ENCODE data around the gene CGB3.
A peak's percentile ranks its signal among the peaks of the same experiment; 100 is the strongest.

CGB3 gene

GRCh38 chr19:49056101-49056901 is 32.2 kb upstream of the CGB3 start:
- CTCF ChIA-PET, result interaction anchor here (0.6 to 2.2 kb wide), 9 partner anchors 13 to 210 kb away, joined by 3 to 17 read pairs (median 3); a partner anchor contains a TSS
- H3K27ac ChIP-seq (ENCODE audit: extremely low read depth, low read depth, low read length), result no peak overlapping the region; the same call in 1 of the 2 replicates
- TF ChIP-seq GFI1B (tag by site-specific recombination; IDR thresholded peaks at IDR 0.05) (no peak), ZNF184 (tag by site-specific recombination; IDR thresholded peaks at IDR 0.05) (no peak), ZNF169 (tag by site-specific recombination; IDR thresholded peaks at IDR 0.05) (no peak), KLF9 (tag by site-specific recombination; IDR thresholded peaks at IDR 0.05; ENCODE audit: low read depth) (peak; percentile 99), ZNF416 (tag by site-specific recombination; IDR thresholded peaks at IDR 0.05) (no peak), ZNF404 (tag by site-specific recombination; IDR thresholded peaks at IDR 0.05) (no peak), ZNF658 (tag by site-specific recombination; IDR thresholded peaks at IDR 0.05) (no peak), BCL11B (tag by site-specific recombination; IDR thresholded peaks at IDR 0.05; ENCODE audit: low read depth) (no peak), ZNF391 (tag by site-specific recombination; IDR thresholded peaks at IDR 0.05; ENCODE audit: borderline replicate concordance, low read depth) (no peak), ZBTB11 (tag by site-specific recombination; conservative IDR thresholded peaks at IDR 0.05; ENCODE audit: low read depth) (peak; percentile 32; the same call in 1 of the 2 replicates), ZXDB (tag by site-specific recombination; IDR thresholded peaks at IDR 0.05) (peak; percentile 40; the same call in 1 of the 2 replicates), ZNF473 (tag by site-specific recombination; IDR thresholded peaks at IDR 0.05) (no peak), ZBTB6 (tag by site-specific recombination; IDR thresholded peaks at IDR 0.05) (peak; percentile 73), ZNF654 (tag by site-specific recombination; IDR thresholded peaks at IDR 0.05; ENCODE audit: low read depth) (no peak), ZBTB20 (tag by site-specific recombination; IDR thresholded peaks at IDR 0.05) (0 out of 2 replicates have a peak, but pooled peaks have one; percentile 43), GLIS2 (tag by site-specific recombination; IDR thresholded peaks at IDR 0.05) (peak; percentile 96), ZNF214 (tag by site-specific recombination; IDR thresholded peaks at IDR 0.05; ENCODE audit: borderline replicate concordance) (no peak), ZNF843 (tag by site-specific recombination; IDR thresholded peaks at IDR 0.05) (no peak), KLF8 (tag by site-specific recombination; IDR thresholded peaks at IDR 0.05) (peak; percentile 84), SP2 (tag by site-specific recombination; IDR thresholded peaks at IDR 0.05) (peak; percentile 84), ZNF248 (tag by site-specific recombination; IDR thresholded peaks at IDR 0.05) (no peak), ZNF16 (tag by site-specific recombination; IDR thresholded peaks at IDR 0.05; ENCODE audit: low read depth) (no peak), GLIS1 (tag by site-specific recombination; IDR thresholded peaks at IDR 0.05) (peak; percentile 83), ZNF785 (tag by site-specific recombination; IDR thresholded peaks at IDR 0.05) (no peak), FEZF1 (tag by site-specific recombination; IDR thresholded peaks at IDR 0.05) (no peak), BCL11A (tag by site-specific recombination; IDR thresholded peaks at IDR 0.05; ENCODE audit: low read depth) (0 out of 2 replicates have a peak, but pooled peaks have one; percentile 49), ZNF830 (tag by site-specific recombination; IDR thresholded peaks at IDR 0.05; ENCODE audit: low read depth) (no peak), ZNF610 (tag by site-specific recombination; IDR thresholded peaks at IDR 0.05; ENCODE audit: borderline replicate concordance) (peak; percentile 81; the same call in 1 of the 2 replicates), OSR2 (tag by site-specific recombination; IDR thresholded peaks at IDR 0.05) (no peak)
- TF ChIP-seq, protein P1, sequence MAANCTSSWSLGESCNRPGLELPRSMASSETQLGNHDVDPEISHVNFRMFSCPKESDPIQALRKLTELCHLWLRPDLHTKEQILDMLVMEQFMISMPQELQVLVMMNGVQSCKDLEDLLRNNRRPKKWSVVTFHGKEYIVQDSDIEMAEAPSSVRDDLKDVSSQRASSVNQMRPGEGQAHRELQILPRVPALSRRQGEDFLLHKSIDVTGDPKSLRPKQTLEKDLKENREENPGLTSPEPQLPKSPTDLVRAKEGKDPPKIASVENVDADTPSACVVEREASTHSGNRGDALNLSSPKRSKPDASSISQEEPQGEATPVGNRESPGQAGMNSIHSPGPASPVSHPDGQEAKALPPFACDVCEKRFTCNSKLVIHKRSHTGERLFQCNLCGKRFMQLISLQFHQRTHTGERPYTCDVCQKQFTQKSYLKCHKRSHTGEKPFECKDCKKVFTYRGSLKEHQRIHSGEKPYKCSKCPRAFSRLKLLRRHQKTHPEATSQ (tag by site-specific recombination; IDR thresholded peaks at IDR 0.05), result no peak
- TF ChIP-seq, protein P2, sequence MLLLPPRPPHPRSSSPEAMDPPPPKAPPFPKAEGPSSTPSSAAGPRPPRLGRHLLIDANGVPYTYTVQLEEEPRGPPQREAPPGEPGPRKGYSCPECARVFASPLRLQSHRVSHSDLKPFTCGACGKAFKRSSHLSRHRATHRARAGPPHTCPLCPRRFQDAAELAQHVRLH (tag by site-specific recombination; IDR thresholded peaks at IDR 0.05), result no peak
- TF ChIP-seq, protein P3, sequence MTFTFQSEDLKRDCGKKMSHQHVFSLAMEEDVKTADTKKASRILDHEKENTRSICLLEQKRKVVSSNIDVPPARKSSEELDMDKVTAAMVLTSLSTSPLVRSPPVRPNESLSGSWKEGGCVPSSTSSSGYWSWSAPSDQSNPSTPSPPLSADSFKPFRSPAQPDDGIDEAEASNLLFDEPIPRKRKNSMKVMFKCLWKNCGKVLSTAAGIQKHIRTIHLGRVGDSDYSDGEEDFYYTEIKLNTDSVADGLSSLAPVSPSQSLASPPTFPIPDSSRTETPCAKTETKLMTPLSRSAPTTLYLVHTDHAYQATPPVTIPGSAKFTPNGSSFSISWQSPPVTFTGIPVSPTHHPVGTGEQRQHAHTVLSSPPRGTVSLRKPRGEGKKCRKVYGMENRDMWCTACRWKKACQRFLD (tag by site-specific recombination; IDR thresholded peaks at IDR 0.05), result no peak

More at GRCh38 chr19:49056101-49056901, 32.2 kb upstream of the CGB3 start:
- POLR2A ChIA-PET, result interaction anchor here (0.6 to 1.3 kb wide), 7 partner anchors 9 to 424 kb away, joined by 3 to 9 read pairs (median 3); partner anchors contain the start of genes GYS1, NTF4 and RUVBL2
- Histone ChIP-seq H3K4me1 (ENCODE audit: control insufficient read depth, insufficient read depth, low read length) (no peaks in the 10 kb centered on the region; the same call in 1 of the 2 replicates), H3K4me3 (ENCODE audit: low read depth, low read length) (peak overlapping the region; percentile 44), H3K36me3 (ENCODE audit: control insufficient read depth in 2 of 2, insufficient read depth in 1 of 2, low read length in 2 of 2) (no peaks in the 10 kb centered on the region), H3K9me3 (ENCODE audit: control insufficient read depth, insufficient read depth, low read depth, low read length) (no peaks in the 10 kb centered on the region)

All from HEK293 (cell line).